HG02870 (cell line): ENCODE data around the gene ANP32B.

Source experiments
- ATAC-seq: cut with Tn5 transposase; IDR thresholded peaks from one replicate; pipeline ENCODE4 v1.9.1; 2021; ENCODE audit warnings: mild to moderate bottlenecking, moderate library complexity; ENCODE audit not compliant: unreplicated experiment

The ANP32B gene

DNA sequence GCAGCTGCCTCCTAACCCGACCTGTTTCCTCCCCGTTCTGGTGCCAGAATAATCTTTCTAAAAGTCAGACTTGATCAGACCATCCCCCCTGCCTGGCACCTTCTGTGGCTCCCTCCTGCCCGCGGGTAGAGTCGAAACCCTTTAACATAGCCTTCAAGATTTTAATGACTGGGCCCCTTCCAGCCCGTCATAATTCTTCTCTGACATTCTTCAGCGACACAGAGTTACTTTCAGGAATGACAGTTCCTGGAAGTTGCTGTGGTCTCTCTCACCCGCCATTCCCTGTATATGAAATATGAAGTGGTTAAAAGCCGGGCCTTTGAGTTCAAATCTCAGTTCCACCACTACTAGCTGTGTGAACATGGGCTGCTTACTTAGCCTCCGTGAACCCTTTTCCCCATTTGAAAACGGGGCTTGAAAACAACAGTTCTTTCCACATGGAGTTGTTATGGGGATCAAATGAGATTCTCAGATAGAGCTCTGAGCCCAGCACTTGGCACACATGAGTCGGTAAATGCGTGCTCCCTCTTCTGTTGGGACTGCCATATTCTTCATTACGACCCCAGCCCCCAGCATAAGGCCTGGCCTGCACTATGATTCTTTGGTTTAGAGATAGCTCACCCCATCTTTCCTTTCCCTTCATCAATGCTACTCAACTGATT, 74.1 kb downstream of the ANP32B start:
- no peak for ATAC-seq

- ATAC-seq: no peak
These were observed 79.0 kb downstream of the ANP32B start for GRCh38 chr9:98062161-98062560.

DNA sequence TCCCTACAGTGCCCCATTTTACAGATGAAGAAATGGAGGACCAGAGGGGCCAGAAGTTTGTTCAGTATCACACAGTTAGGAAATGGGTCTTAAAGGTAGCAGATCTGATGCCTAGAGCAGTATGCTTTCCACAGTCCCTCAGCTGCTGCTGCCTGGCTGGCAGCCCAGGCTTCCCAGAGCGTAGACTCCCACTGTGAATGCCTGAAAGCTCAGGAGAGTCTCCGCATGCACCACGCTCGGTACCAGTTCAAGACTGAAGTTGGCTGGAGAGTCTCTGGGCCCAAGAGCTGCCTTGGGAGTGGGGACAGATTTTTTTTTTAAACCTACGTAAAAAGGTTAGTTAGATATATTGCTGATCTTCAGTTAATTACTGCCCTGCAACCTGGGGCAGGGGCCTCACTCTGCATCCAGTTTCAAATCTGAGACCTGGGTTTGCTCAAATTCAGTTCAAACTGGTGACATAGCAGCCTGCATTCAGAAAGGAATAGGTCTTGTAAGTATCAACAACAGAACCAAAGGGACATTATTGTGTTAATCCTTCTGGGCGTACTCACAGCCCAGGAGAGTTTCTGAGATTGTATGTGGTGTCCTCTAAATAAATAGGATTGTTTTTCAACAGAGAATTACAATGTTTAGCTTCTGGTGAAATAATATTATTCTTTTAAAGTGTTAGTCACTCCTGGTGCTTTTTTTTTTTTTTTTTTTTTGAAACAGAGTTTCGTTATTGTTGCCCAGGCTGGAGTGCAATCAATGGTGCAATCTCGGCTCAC, 81.7 kb downstream of the ANP32B start:
- ATAC-seq: no peak
